HL-60 (cell line): Measurements from ENCODE around the gene CCM2L.
"Not testable (repeated sequence)": the region's sequence is repeated elsewhere in the genome, so short reads cannot be mapped to it uniquely, and the experiment has no call there.

Source experiments
- CTCF ChIP-seq: IDR thresholded peaks from one replicate; pipeline ENCODE4 v1.5.1; 2011; ENCODE audit warnings: low read length, control low read depth, inconsistent platforms; ENCODE audit not compliant: insufficient read depth
- GABPA ChIP-seq: IDR thresholded peaks from 2 replicates; pipeline ENCODE4 v1.6.1; 2012; ENCODE audit warnings: low read depth
- POLR2AphosphoS5 ChIP-seq: IDR thresholded peaks from 2 replicates; pipeline ENCODE4 v1.6.1; 2012; ENCODE audit warnings: low read depth
- REST ChIP-seq: IDR thresholded peaks from 2 replicates; pipeline ENCODE4 v1.6.1; 2012; ENCODE audit warnings: low read depth; ENCODE audit not compliant: insufficient replicate concordance
- SPI1 ChIP-seq: IDR thresholded peaks from 2 replicates; pipeline ENCODE4 v1.6.1; 2012; ENCODE audit warnings: low read depth, mild to moderate bottlenecking, borderline replicate concordance

- not testable (repeated sequence) for TF ChIP-seq GABPA, POLR2AphosphoS5, CTCF, REST, SPI1
Measured at GRCh38 chr20:32033721-32034120, 23.5 kb downstream of the CCM2L start.
